ENCODE results near the gene ZBTB42. TPM values are rescaled to one million over a fixed set of nuclear protein-coding genes. Genes with fewer than 3 reads are reported as not detected.

ZBTB42 gene
- total RNA-seq, 2 experiments from 2014 or later = 1.3 TPM

- Mint-ChIP-seq H3K9me3 (no peaks in the 10 kb centered on the region), H3K4me3 (no peak overlapping the region), H3K27me3 (no peaks in the 10 kb centered on the region), H3K27ac (no peak overlapping the region), H3K4me1 (ENCODE audit: low read depth) (peaks cover 33% of the 10 kb centered on the region), H3K36me3 (ENCODE audit: low read depth) (no peaks in the 10 kb centered on the region)
- DNase-seq = no peak
- POLR2A ChIA-PET = interaction anchor here (1.4 kb wide), 1 partner anchor 12 kb away, joined by 3 read pairs; the partner anchor contains the start of gene ZBTB42
- no peak for ATAC-seq
- TF ChIP-seq CTCF (IDR thresholded peaks at IDR 0.05) = no peak
- CTCF ChIA-PET = interaction anchor here (1.0 to 2.8 kb wide), 3 partner anchors 20 to 37 kb away, joined by 3 to 13 read pairs (median 4); partner anchors contain the start of gene SIVA1
- intact Hi-C loops (cut with micrococcal nuclease) = no loop called here
Measured at GRCh38 chr14:104788873-104789663, 11.8 kb upstream of the ZBTB42 start.

- intact Hi-C loops (cut with micrococcal nuclease) = no loop called here
- no peak for TF ChIP-seq CTCF (IDR thresholded peaks at IDR 0.05)
- no peak for ATAC-seq
- Mint-ChIP-seq H3K9me3 (no peaks in the 10 kb centered on the region), H3K27me3 (no peaks in the 10 kb centered on the region), H3K4me1 (ENCODE audit: low read depth) (peaks cover 35% of the 10 kb centered on the region), H3K36me3 (ENCODE audit: low read depth) (no peaks in the 10 kb centered on the region), H3K27ac (no peak overlapping the region), H3K4me3 (no peak overlapping the region)
- no peak for DNase-seq
- CTCF ChIA-PET = interaction anchor here (1.5 to 2.8 kb wide), 3 partner anchors 21 to 38 kb away, joined by 4 to 13 read pairs (median 5); partner anchors contain the start of gene SIVA1
- POLR2A ChIA-PET = interaction anchor here (1.4 kb wide), 1 partner anchor 11 kb away, joined by 3 read pairs; the partner anchor contains the start of gene ZBTB42
Measured at GRCh38 chr14:104789752-104790743, 10.9 kb upstream of the ZBTB42 start.

- H3K36me3 Mint-ChIP-seq (ENCODE audit: low read depth) = no peaks in the 10 kb centered on the region
- POLR2A ChIA-PET = interaction anchor here (0.7 to 1.0 kb wide), 2 partner anchors 9 to 230 kb away, joined by 3 read pairs; partner anchors contain the start of genes CDCA4 and ZBTB42
- H3K27ac Mint-ChIP-seq = no peak overlapping the region
- H3K9me3 Mint-ChIP-seq = no peaks in the 10 kb centered on the region
- no peak overlapping the region for H3K4me3 Mint-ChIP-seq
- TF ChIP-seq CTCF (IDR thresholded peaks at IDR 0.05) = no peak
- DNase-seq (no peak), ATAC-seq (no peak)
- peaks cover 35% of the 10 kb centered on the region for H3K4me1 Mint-ChIP-seq (ENCODE audit: low read depth)
- no peaks in the 10 kb centered on the region for H3K27me3 Mint-ChIP-seq
- intact Hi-C loops (cut with micrococcal nuclease) = no loop called here
- CTCF ChIA-PET = interaction anchor here (1.4 to 2.8 kb wide), 3 partner anchors 21 to 39 kb away, joined by 4 to 13 read pairs (median 5); no protein-coding TSS in a partner anchor
Measured at GRCh38 chr14:104791425-104791824, 9.5 kb upstream of the ZBTB42 start.

GRCh38 chr14:104792101-104792884 is 8.6 kb upstream of the ZBTB42 start:
- Mint-ChIP-seq H3K4me1 (ENCODE audit: low read depth) (peaks cover 32% of the 10 kb centered on the region), H3K9me3 (no peaks in the 10 kb centered on the region), H3K36me3 (ENCODE audit: low read depth) (no peaks in the 10 kb centered on the region), H3K4me3 (no peak overlapping the region), H3K27ac (no peak overlapping the region), H3K27me3 (no peaks in the 10 kb centered on the region)
- ChIA-PET CTCF (interaction anchor here (1.0 to 2.8 kb wide), 3 partner anchors 22 to 24 kb away, joined by 4 to 13 read pairs (median 4); no protein-coding TSS in a partner anchor), POLR2A (interaction anchor here (0.7 kb wide), 1 partner anchor 229 kb away, joined by 3 read pairs; the partner anchor contains the start of gene CDCA4)
- DNase-seq (no peak), ATAC-seq (no peak)
- intact Hi-C loops (cut with micrococcal nuclease) = no loop called here
- no peak for TF ChIP-seq CTCF (IDR thresholded peaks at IDR 0.05)

Measured in activated CD8-positive, alpha-beta T cell treated with anti-CD3 and anti-CD28 coated beads for 36 hours (primary cell).